HUDEP-2 (cell line): Measurements from ENCODE around the gene PSMD1.
A peak's percentile ranks its signal among the peaks of the same experiment; 100 is the strongest.

Source experiments
- DNase-seq, 76 experiments: peaks; one replicate each; lab custom pipeline; 2025; ENCODE audit not compliant: unreplicated experiment in 76 of 76; lab: John Stamatoyannopoulos, UW

The PSMD1 gene

DNA sequence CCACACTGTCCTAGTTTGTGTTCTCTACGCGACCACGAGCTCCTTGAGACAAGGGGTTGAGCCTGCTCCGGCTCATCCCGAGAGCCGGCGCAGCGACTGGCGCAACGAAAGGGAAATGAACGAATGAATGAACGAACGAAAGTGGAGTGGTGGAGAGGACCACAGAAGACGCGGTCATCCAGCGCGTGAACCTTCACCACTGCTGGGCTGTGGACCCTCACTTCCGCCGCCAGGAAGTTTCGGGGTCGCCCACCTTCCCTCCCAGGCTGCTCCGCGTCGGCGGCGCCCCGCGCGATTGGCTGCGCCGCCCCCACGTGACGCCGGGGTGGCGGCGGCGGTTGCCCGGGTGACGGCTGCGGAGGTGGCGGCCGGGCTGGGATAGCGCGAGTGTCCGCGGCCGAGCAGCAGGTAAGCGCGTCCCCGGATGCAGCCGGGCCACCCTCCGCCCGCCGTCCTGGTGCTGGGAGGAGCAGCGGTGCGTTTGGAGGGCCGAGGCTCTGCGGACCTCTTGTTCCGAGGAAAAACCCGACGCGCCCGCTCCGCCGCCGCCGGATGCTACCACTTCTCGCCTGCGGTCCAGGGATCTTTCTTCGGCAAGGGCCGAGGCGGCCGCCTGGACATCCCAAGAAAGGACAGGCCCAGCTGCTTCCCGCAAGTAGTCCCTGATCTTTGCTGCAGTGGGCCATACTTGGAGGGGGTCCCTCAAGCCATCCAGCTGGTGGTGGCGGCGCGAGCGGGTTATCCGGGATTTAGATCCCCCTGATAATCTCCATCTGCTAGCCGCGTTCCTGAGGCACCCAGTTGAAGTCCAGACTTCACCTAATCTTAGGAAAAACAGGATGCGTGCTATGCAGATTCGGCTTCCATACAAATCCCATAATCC, 141.9 kb downstream of the PSMD1 start, which contains the start of gene ARMC9:
Gene ARMC9 (plus strand): TSS at position 341 of the 883 bp plus-strand sequence. CDS start 7,608 bp downstream, outside the sequence.
- peak in 58 of 76 experiments; percentile 6 to 69 (median 42) for DNase-seq

- DNase-seq: no peak
Observed at GRCh38 chr2:231199219-231199618, 142.6 kb downstream of the PSMD1 start.

DNA sequence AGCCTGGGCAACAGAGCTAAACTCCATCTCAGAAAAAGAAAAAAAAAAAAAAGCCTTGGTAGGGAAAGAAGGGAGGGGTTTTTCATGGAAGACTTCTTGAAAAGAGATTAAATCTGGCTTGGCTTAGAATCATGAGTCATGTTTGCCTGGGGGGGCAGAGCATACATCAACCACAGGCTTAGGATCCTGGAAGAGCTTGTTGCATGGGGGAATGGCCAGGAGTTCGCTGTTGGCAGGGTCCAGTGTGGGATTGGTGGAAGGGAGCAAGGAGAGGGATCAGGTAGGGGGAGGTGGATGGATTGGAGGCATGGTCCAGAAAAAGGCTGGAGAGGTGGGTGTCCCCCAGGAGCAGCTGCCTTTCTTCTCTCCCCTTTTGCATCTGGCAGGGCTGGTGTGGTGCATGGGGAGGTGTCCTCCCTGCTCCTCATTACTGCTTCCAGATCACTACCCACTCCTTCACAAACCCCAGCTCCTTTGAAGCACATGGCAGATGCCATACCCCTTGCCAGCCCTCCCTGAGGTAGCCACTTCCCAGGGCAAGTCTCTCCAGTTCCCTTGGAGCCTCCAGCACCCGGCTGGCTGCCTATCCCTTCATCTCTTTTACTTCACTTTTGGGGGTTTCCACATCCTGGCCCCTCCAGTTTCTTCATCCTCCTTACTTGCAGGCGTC, 144.3 kb downstream of the PSMD1 start:
- peak in 1 of 76 experiments; percentile 15 for DNase-seq

DNA sequence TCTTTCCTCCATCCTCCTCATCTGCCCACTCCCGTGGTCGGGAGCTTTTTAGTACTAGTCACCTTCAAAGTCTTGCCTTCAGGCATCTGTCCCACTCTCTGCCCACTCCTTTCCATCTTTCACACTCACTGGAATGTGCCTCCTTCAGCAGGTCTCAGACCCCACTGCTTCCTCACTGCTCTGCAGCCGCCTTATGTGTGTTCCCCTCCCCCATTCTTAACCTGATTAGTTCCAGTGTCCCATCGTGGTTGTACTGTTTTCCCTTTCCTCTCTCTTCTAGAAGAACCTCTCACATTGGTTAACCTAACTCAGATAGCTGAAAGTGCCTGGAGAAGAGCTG, 144.8 kb downstream of the PSMD1 start:
- DNase-seq: no peak

DNA sequence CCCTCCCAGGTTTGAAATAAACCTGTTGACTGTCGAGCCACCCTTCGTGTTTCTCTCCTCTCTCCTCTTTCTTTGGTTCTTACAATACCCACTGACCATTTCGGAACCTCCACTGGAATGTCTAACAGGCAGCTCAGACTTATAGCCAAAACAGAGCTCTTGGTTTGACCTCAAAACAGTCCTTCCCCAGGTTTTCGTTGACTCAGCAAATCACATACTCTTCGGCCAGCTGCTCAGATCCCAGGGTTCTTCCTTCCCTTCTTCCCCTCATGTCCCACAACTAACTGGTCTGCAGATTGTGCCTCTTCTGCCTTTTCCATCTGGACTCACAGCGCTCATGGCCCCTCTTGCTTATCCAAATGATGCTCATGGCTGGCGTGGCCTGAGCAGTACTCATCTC, 146.4 kb downstream of the PSMD1 start:
- no peak for DNase-seq

- DNase-seq: no peak
Observed at GRCh38 chr2:231204146-231204545, 147.5 kb downstream of the PSMD1 start.

- no peak for DNase-seq
Observed at GRCh38 chr2:231204581-231204980, 147.9 kb downstream of the PSMD1 start.

GRCh38 chr2:231207734-231208133, 151.1 kb downstream of the PSMD1 start:
- DNase-seq: no peak

DNA sequence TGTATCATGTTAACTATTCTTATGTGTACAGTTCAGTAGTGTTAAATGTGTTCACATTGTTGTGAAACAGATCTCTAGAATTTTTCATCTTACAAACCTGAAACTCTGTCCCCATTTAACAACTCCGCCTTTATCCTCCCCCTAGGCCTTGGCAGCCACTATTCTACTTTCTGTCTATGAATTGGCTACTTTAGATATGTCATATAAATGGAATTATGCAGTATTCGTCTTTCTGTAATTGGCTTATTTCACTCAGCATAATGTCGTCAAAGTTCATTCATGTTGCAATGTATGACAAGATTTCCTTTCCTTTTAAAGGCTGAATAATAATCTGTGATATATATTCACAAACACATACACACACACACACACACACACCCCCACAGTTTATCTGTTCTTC, 154.1 kb downstream of the PSMD1 start:
- DNase-seq: no peak

- DNase-seq: no peak
Observed at GRCh38 chr2:231211486-231211885, 154.8 kb downstream of the PSMD1 start.

GRCh38 chr2:231212329-231212845, 155.7 kb downstream of the PSMD1 start:
- no peak for DNase-seq

GRCh38 chr2:231213931-231214642, 157.4 kb downstream of the PSMD1 start:
- DNase-seq: no peak

DNA sequence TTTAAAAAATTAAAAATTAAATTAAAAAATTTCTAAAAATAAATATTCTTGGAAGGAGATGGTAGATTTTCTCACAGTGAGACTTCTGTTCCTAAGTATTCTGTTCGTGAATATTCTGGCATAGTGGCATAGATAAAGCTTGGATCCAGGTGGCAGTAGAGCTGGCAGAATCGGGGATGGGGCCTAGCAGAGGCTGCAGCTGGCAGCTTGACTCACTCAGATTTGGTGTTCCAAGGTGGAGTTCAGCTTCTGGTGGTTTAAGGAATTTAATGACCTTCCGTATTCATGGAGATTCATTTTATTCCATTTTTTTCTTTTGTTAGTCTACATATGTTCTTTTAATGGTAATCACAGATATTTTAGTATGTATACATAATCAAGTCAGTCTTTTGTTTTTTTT, 161.7 kb downstream of the PSMD1 start:
- DNase-seq: no peak

DNA sequence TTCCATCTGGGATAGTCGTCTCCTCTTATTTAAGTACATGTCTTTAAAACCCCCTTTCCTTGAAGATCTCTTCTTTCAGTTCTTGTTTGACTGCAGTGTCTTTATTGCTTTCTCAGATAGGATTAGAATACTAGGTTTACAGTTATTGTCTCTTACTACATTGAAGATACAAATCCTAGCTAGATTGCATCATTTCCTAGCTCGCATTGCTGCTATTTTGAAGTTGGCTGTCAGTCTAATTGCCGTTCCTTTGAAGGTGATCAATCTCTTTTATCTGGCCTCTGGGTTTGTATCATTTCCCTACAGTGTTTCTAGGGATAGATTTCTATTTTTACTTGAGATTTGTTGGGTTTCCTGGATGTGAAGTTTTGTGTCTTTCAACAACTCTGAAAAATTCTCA, 162.6 kb downstream of the PSMD1 start:
- DNase-seq: no peak

GRCh38 chr2:231221761-231222160, 165.1 kb downstream of the PSMD1 start:
- DNase-seq: no peak
